Right lobe of liver (tissue), 6 donors: Measurements from ENCODE around the gene GALNT16. TPM values are rescaled to one million over a fixed set of nuclear protein-coding genes. Genes with fewer than 3 reads are reported as not detected.

ENCODE experiments used
- ATAC-seq, 4 donors: fragments of 200-7000 bp; cut with Tn5 transposase; one replicate each; pipeline ENCODE4 v1.9.1; 2020; ENCODE audit warnings: mild to moderate bottlenecking in 4 of 4, moderate library complexity in 4 of 4
- DNase-seq, 3 donors: peaks; one replicate each; pipeline ENCODE4 v3.0.0-alpha.2; 2020
- H3K27ac ChIP-seq, 3 donors: fragments of 200-600 bp; one replicate each; pipeline ENCODE4 v1.8.0; 2022
- H3K27me3 ChIP-seq, 2 donors: fragments of 200-600 bp; one replicate each; pipeline ENCODE4 v1.8.0; 2022
- H3K36me3 ChIP-seq, 4 donors: fragments of 200-600 bp; sonication (generic) in 1 of 4; one replicate each; pipeline versions ENCODE4 v1.5.1 to v1.8.0; 2017 to 2022; ENCODE audit warnings: control low read depth in 1 of 4
- H3K4me1 ChIP-seq, 4 donors: fragments of 200-600 bp; sonication (generic) in 1 of 4; one replicate each; pipeline versions ENCODE4 v1.5.1 to v1.8.0; 2017 to 2022; ENCODE audit warnings: control low read depth in 1 of 4
- H3K4me3 ChIP-seq, 3 donors: fragments of 200-600 bp; one replicate each; pipeline ENCODE4 v1.8.0; 2022
- H3K9me3 ChIP-seq, 4 donors: fragments of 200-600 bp; sonication (generic) in 1 of 4; one replicate each; pipeline versions ENCODE4 v1.5.1 to v1.8.0; 2017 to 2022; ENCODE audit warnings: control low read depth in 1 of 4
- CTCF ChIP-seq, 4 donors: fragments of 200-600 bp in 3 of 4; fragments of 450-650 bp in 1 of 4; IDR thresholded peaks; one replicate each; pipeline versions ENCODE4 v1.5.1 to v1.8.0; 2016 to 2022; ENCODE audit warnings: antibody characterized with exemption in 4 of 4, mild to moderate bottlenecking in 2 of 4
- POLR2A ChIP-seq: fragments of 450-650 bp; IDR thresholded peaks from one replicate; pipeline ENCODE4 v1.6.1; 2017; ENCODE audit warnings: antibody characterized with exemption, mild to moderate bottlenecking
- whole genome bisulfite sequencing: methylation state at CpG from one replicate; pipeline ENCODE4 v1.1.6; 2018; ENCODE audit warnings: low coverage, low lambda C conversion rate; ENCODE audit not compliant: insufficient coverage; ENCODE audit errors: missing lambda C conversion rate; 5-methylcytosine and 5-hydroxymethylcytosine counted together
- intact Hi-C, 2 donors: fragments of 100-400 bp; cut with DNase I; formaldehyde crosslinking; loops; one replicate each; pipeline versions ENCODE4 v1.11.2 to v1.14.1; 2022
- total RNA-seq, 6 experiments: library from RNA; depleted of rRNA in 2 of 6; stranded (reverse); fragments of >200 nt in 2 of 6; fragmentation: NEBNext Ultra II Directional in 3 of 6; extraction: Animal tissue kit (Norgen Biotek cat#: 25700) in 3 of 6; gene quantifications; one replicate each; pipeline versions ENCODE4 v1.1.0 to v1.2.4, GENCODE V29; 2016 to 2023
- donor health status: DM: no; HTN: yes; CAD: no.
- donor health status: DM: no; HTN: no; CAD: no.
- donor health status: DM: no; HTN: no; CAD: no.
- donor health status: DM: no; HTN: yes; CAD: no.
- donor health status: DM: no; HTN: yes; CAD: no.

Gene GALNT16
- total RNA-seq, 6 experiments from 2014 or later: 0.37 to 1.7 (median 0.94) TPM

GRCh38 chr14:69263364-69263763 is 3.4 kb downstream of the GALNT16 start:
- ATAC-seq: no peak
- no peak for DNase-seq
- Histone ChIP-seq H3K4me3 (no peak overlapping the region), H3K27ac (no peak overlapping the region), H3K27me3 (no peaks in the 10 kb centered on the region), H3K4me1 (peaks cover 0 to 23% (median 0%) of the 10 kb centered on the region in 4 donors), H3K9me3 (no peaks in the 10 kb centered on the region), H3K36me3 (no peaks in the 10 kb centered on the region)
- WGBS: 80% methylated on average over 1 of the region's 6 CpGs
- no peak for TF ChIP-seq POLR2A
- TF ChIP-seq CTCF (IDR thresholded peaks at IDR 0.05): no peak
- intact Hi-C loops: loop anchor here in 1 of 2 donors (10.0 kb wide), 1 partner anchor 201 kb away; no protein-coding TSS in a partner anchor

- no peak overlapping the region for H3K4me3 ChIP-seq
- WGBS: 31% methylated on average over 2 of the region's 8 CpGs
- no peak for ATAC-seq
- no peaks in the 10 kb centered on the region for H3K27me3 ChIP-seq
- H3K4me1 ChIP-seq: peaks cover 0 to 23% (median 0%) of the 10 kb centered on the region in 4 donors
- intact Hi-C loops: loop anchor here in 1 of 2 donors (10.0 kb wide), 1 partner anchor 201 kb away; no protein-coding TSS in a partner anchor
- no peaks in the 10 kb centered on the region for H3K9me3 ChIP-seq
- H3K27ac ChIP-seq: no peak overlapping the region
- no peak for TF ChIP-seq POLR2A
- TF ChIP-seq CTCF (IDR thresholded peaks at IDR 0.05): no peak
- no peak for DNase-seq
- no peaks in the 10 kb centered on the region for H3K36me3 ChIP-seq
These were observed 3.8 kb downstream of the GALNT16 start for GRCh38 chr14:69263771-69264170.

- 75% methylated on average over 6 of the region's 8 CpGs for WGBS
- no peak for DNase-seq
- Histone ChIP-seq H3K4me3 (no peak overlapping the region), H3K27me3 (no peaks in the 10 kb centered on the region), H3K27ac (no peak overlapping the region), H3K4me1 (peaks cover 0 to 7% (median 0%) of the 10 kb centered on the region in 4 donors), H3K36me3 (no peaks in the 10 kb centered on the region), H3K9me3 (no peaks in the 10 kb centered on the region)
- no peak for TF ChIP-seq CTCF (IDR thresholded peaks at IDR 0.05)
- TF ChIP-seq POLR2A: no peak
- intact Hi-C loops: loop anchor here in 1 of 2 donors (10.0 kb wide), 1 partner anchor 198 kb away; no protein-coding TSS in a partner anchor
- ATAC-seq: no peak
These were observed 6.8 kb downstream of the GALNT16 start for GRCh38 chr14:69266572-69267345.

GRCh38 chr14:69267492-69267891 is 7.5 kb downstream of the GALNT16 start:
- 94% methylated on average over 2 of the region's 4 CpGs for WGBS
- ATAC-seq (no peak), DNase-seq (no peak)
- Histone ChIP-seq H3K9me3 (no peaks in the 10 kb centered on the region), H3K4me3 (no peak overlapping the region), H3K36me3 (no peaks in the 10 kb centered on the region), H3K27me3 (no peaks in the 10 kb centered on the region), H3K4me1 (no peaks in the 10 kb centered on the region), H3K27ac (no peak overlapping the region)
- TF ChIP-seq POLR2A (no peak), CTCF (IDR thresholded peaks at IDR 0.05) (no peak)
- intact Hi-C loops: loop anchor here in 1 of 2 donors (10.0 kb wide), 1 partner anchor 197 kb away; no protein-coding TSS in a partner anchor
